Astrocyte of the spinal cord (primary cell): ENCODE data around the gene TMPRSS3.

Experiments used
- DNase-seq: peaks from one replicate; pipeline ENCODE4 v3.0.0; 2011; ENCODE audit warnings: low read depth, low spot score
- H3K4me3 ChIP-seq: 2 replicates; pipeline ENCODE4 v1.5.1; 2011; ENCODE audit warnings: low read depth, mild to moderate bottlenecking, low read length, moderate library complexity
- in situ Hi-C: cut with HindIII; loops from 2 replicates; pipeline ENCODE4 v1.10.0; 2017; ENCODE audit warnings: low sequenced_read_pairs
- TF ChIP-seq, protein P1 (sequence below): IDR thresholded peaks from 2 replicates; pipeline ENCODE4 v1.5.1; 2012; ENCODE audit warnings: low read depth, mild to moderate bottlenecking, low read length, inconsistent platforms

TMPRSS3 gene

DNA sequence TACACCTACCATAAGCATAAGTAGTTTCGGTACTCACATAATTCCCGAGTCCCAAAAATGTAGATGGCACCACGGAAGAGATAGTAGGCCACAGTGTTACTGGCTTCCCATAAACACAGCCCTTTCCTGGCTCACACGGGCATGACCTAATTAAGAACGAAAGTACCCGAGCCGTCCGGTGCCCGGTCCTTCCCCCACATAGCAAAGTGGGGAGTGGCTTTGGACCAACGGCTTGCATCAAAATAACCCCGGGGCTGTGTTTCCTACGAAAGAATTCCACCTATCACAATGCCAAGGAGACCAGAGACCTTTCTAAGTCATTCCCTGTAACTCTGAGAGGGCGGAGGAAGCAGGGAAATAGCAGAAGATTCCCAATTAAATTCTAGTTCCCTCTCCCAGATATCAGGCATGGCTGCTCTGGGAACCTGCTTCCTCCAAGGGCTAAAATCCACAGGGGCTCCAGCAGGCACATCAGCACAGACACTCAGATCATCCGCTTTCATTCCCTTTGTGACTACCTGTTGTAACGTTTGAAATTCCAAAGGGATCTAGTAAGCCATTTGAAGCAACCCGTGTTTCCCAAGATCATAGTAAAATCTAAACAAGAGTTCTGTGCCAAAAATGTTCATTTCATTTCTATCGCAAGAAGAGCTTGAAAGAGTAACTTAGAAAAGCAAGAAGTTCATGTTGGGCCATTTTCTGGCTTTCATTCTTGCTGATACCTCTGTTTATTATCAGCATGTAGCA lies at the start of gene TMPRSS3:
Gene TMPRSS3 (minus strand): TSS at position 148 of the 747 bp plus-strand sequence. CDS start 635 bp downstream, outside the sequence.
- in situ Hi-C loops: no loop called here
- H3K4me3 ChIP-seq: no peak within 1 kb of the TSS
- DNase-seq: no peak
- TF ChIP-seq, protein P1, sequence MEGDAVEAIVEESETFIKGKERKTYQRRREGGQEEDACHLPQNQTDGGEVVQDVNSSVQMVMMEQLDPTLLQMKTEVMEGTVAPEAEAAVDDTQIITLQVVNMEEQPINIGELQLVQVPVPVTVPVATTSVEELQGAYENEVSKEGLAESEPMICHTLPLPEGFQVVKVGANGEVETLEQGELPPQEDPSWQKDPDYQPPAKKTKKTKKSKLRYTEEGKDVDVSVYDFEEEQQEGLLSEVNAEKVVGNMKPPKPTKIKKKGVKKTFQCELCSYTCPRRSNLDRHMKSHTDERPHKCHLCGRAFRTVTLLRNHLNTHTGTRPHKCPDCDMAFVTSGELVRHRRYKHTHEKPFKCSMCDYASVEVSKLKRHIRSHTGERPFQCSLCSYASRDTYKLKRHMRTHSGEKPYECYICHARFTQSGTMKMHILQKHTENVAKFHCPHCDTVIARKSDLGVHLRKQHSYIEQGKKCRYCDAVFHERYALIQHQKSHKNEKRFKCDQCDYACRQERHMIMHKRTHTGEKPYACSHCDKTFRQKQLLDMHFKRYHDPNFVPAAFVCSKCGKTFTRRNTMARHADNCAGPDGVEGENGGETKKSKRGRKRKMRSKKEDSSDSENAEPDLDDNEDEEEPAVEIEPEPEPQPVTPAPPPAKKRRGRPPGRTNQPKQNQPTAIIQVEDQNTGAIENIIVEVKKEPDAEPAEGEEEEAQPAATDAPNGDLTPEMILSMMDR: no peak

DNA sequence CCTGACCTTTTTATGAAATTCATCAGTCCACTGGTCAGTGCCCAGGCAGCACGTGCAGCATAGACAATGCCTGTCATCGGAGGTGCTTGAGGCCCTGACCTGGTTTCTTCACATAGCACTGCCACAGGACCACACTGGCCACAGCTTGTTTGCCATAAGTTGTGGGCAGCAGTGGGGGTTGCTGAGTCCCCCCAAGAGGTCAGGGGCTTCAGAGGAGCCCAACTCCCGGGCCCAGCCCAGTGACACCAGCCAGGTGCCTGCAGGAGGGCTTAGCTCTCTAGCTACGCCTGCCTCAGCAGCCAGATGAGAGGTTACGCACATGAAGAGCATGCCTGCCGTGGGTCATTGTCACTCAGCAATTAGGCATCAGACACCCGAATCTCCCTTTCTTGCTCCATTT lies 49.5 kb upstream of the TMPRSS3 start:
- H3K4me3 ChIP-seq: no peak overlapping the region
- in situ Hi-C loops: no loop called here
- TF ChIP-seq, protein P1: no peak
- DNase-seq: no peak

DNA sequence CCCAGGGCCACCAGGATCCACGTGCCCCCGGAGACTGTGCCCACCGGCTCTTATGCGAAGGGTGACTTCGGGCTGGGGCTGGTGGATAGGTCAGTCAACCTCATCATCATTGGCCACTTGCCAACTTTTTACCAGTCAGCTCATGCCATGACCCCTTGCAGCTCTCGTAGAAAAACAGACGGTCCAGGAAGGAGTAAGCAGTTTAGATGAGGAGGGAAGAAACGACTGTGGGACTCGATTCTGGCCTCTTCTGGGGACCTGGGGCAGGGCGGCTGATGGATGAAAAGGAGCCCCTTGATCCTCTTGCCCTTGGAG lies 48.9 kb upstream of the TMPRSS3 start:
- TF ChIP-seq, protein P1: no peak
- in situ Hi-C loops: no loop called here

DNA sequence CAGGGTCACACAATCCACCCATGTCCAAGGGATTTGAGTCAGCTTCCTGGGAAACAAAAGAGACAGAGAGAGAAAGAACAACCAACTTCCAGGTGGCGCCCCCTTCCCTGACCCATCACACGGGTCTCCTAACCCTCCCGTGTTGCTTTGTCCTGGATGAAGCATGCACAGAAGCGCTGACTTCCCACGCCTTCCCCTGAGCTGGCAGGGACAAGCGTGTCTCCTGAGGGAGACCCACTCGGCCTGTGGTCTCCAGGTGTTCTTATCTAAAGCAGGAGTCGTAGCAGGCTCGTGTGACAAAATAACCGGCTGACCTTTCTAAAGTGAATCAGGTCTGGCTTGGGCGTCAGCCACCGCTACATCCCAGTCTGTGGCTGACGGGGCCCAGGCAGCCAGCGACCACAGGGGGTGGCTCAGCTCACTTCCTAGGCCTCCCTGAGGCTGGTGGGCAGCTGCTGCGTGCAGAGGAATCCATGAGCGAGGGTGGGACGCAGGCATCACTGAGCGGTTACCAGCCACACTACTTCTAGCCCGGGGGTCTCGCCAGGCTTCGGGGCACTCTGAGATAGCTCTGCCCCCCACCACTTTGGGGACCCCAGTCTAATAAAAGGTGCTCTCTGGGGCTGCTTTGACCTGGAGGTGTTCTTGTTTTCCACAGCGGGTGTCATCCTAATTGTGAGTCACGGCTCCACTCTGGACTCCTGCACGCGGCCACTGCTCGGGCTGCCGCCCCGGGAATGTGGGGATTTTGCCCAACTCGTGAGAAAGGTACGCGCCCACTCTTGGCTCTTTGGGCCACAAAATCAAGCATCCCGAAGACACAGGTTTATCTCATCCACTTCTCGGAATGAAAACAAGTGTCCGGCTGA lies 48.3 kb upstream of the TMPRSS3 start:
- DNase-seq: no peak
- TF ChIP-seq, protein P1: no peak
- no peak overlapping the region for H3K4me3 ChIP-seq
- in situ Hi-C loops: no loop called here

More for the DNA sequence above, 48.9 kb upstream of the TMPRSS3 start:
- H3K4me3 ChIP-seq: no peak overlapping the region
- no peak for DNase-seq

DNA sequence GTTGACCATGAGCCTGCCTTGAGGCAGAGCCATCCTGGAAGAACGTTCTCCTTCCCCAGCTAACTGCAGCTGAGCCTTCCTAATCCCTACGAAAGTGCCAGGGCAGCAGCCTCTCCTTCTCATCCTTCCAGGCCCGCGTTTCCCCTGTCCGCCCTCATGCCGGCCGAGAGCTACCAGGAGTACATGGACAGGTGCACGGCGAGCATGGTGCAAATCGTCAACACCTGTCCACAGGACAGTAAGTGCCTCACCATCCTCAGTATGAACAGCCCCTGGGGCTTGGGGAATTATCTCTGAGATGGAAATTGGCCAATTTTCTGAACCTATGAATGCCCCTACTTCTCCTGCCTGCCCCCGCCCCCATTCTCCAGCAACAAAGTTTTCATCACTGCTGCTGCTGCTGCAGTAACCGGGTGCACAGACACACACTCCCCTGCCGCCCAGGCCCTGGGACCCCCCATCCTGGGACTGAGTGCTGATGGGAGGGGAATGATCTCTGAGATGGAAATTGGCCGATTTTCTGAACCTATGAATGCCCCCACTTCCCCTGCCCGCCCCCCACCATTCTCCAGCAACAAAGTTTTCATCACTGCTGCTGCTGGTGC lies 47.4 kb upstream of the TMPRSS3 start:
- in situ Hi-C loops: no loop called here
- TF ChIP-seq, protein P1: no peak
- H3K4me3 ChIP-seq: no peak overlapping the region
- no peak for DNase-seq

DNA sequence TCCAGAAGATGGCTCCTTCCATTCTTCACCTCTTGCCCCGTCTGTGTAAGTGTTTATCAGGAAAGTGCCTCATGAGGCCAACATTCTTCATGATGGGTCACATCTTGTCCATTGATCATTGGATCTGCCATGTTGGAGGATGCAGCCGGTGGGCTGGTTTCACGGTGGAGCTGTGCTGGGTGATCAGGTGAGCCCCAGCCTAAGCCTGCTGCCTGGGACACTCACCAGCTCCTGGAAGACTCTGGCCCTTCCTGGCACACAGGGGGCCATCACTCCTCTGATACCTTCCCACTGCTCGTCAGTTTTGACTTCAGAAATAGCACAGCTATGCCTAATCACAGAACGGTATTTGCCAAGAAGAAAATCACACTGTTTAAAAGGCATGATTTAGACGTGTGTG lies 46.1 kb upstream of the TMPRSS3 start:
- no peak overlapping the region for H3K4me3 ChIP-seq
- in situ Hi-C loops: no loop called here
- DNase-seq: no peak
- TF ChIP-seq, protein P1: no peak
